HepG2 (cell line): ENCODE measurements around the gene ALG9. TPM values are rescaled to one million over a fixed set of nuclear protein-coding genes. Genes with fewer than 3 reads are reported as not detected.
A peak's percentile ranks its signal among the peaks of the same experiment; 100 is the strongest.

Experiments
- AGO1 ChIP-seq: fragments of 200-400 bp; formaldehyde crosslinking; IDR thresholded peaks from 2 replicates; pipeline ENCODE4 v1.6.1; 2017; ENCODE audit warnings: mild to moderate bottlenecking, low read depth, low read length, moderate library complexity; ENCODE audit not compliant: poor library complexity, severe bottlenecking
- BCLAF1 ChIP-seq: fragments of 450-650 bp; IDR thresholded peaks from 2 replicates; pipeline ENCODE4 v1.6.1; 2017; ENCODE audit warnings: mild to moderate bottlenecking
- BRCA1 ChIP-seq: sonication (generic); formaldehyde crosslinking; IDR thresholded peaks from 2 replicates; pipeline ENCODE4 v1.4.0; 2020; ENCODE audit warnings: missing genetic modification reagents
- GABPB1 ChIP-seq: IDR thresholded peaks from 2 replicates; pipeline ENCODE4 v1.6.1; 2016; ENCODE audit warnings: mild to moderate bottlenecking, missing genetic modification reagents, moderate library complexity, missing compliant biosample characterization
- IKZF5 ChIP-seq: IDR thresholded peaks from 2 replicates; pipeline ENCODE4 v1.6.1; 2018; ENCODE audit warnings: missing genetic modification reagents, mild to moderate bottlenecking, missing compliant biosample characterization
- KMT2A ChIP-seq: sonication (generic); formaldehyde crosslinking; IDR thresholded peaks from 2 replicates; pipeline ENCODE4 v1.4.0; 2020; ENCODE audit warnings: missing genetic modification reagents
- KMT2B ChIP-seq: IDR thresholded peaks from 2 replicates; pipeline ENCODE4 v1.6.1; 2016; ENCODE audit warnings: missing genetic modification reagents, missing compliant biosample characterization
- LBX2 ChIP-seq: sonication (generic); formaldehyde crosslinking; IDR thresholded peaks from 2 replicates; pipeline ENCODE4 v1.5.0; 2020; ENCODE audit warnings: missing genetic modification reagents, mild to moderate bottlenecking, borderline replicate concordance
- MAX ChIP-seq: IDR thresholded peaks from 2 replicates; pipeline ENCODE4 v1.6.1; 2012; ENCODE audit warnings: inconsistent platforms
- POLR2AphosphoS2 ChIP-seq: IDR thresholded peaks from 2 replicates; pipeline ENCODE4 v1.6.1; 2011; ENCODE audit warnings: low read depth, low read length, improper control_type of control experiment
- RBFOX2 ChIP-seq: fragments of 200-400 bp; formaldehyde crosslinking; IDR thresholded peaks from 2 replicates; pipeline ENCODE4 v1.6.1; 2017; ENCODE audit warnings: low read depth, mild to moderate bottlenecking, low read length
- SMARCC2 ChIP-seq: fragments of 450-650 bp; IDR thresholded peaks from 2 replicates; pipeline ENCODE4 v1.6.1; 2017; ENCODE audit warnings: antibody characterized with exemption, mild to moderate bottlenecking
- SMYD3 ChIP-seq: sonication (generic); formaldehyde crosslinking; IDR thresholded peaks from 2 replicates; pipeline ENCODE4 v1.8.1; 2023; ENCODE audit warnings: mild to moderate bottlenecking, missing genetic modification reagents
- THAP7 ChIP-seq: sonication (generic); formaldehyde crosslinking; IDR thresholded peaks from 2 replicates; pipeline ENCODE4 v1.8.1; 2023; ENCODE audit warnings: mild to moderate bottlenecking, missing genetic modification reagents
- ZIK1 ChIP-seq: sonication (generic); formaldehyde crosslinking; IDR thresholded peaks from 2 replicates; pipeline ENCODE4 v1.5.0; 2020; ENCODE audit warnings: mild to moderate bottlenecking, low read depth, missing genetic modification reagents, borderline replicate concordance
- ZNF121 ChIP-seq: sonication (generic); formaldehyde crosslinking; IDR thresholded peaks from 2 replicates; pipeline ENCODE4 v1.5.0; 2020; ENCODE audit warnings: mild to moderate bottlenecking, missing genetic modification reagents
- ZNF556 ChIP-seq: sonication (generic); formaldehyde crosslinking; IDR thresholded peaks from 2 replicates; pipeline ENCODE4 v1.4.0; 2020; ENCODE audit warnings: mild to moderate bottlenecking, missing genetic modification reagents, borderline replicate concordance
- ZNF841 ChIP-seq: sonication (generic); formaldehyde crosslinking; IDR thresholded peaks from 2 replicates; pipeline ENCODE4 v1.8.1; 2023; ENCODE audit warnings: missing genetic modification reagents, borderline replicate concordance
- ZNF850 ChIP-seq: sonication (generic); formaldehyde crosslinking; conservative IDR thresholded peaks from 2 replicates; pipeline ENCODE4 v1.9.0; 2021; ENCODE audit warnings: mild to moderate bottlenecking, missing genetic modification reagents
- polyA plus RNA-seq, 8 experiments: library from polyadenylated mRNA; depleted of rRNA in 3 of 8; stranded (reverse) in 7 of 8; unstranded in 1 of 8; fragments of >200 nt; fragmentation: Illumina TruSeq in 4 of 8; extraction: Trizol in 4 of 8; gene quantifications; 2 replicates each; pipeline versions ENCODE4 v1.2.1 to v1.2.3, GENCODE V29; 2011 to 2016; ENCODE audit warnings: low read depth in 4 of 8, missing spikeins in 1 of 8, mixed read lengths in 1 of 8; ENCODE audit not compliant: insufficient read depth in 1 of 8
- total RNA-seq, 5 experiments: library from RNA; depleted of rRNA; stranded (reverse); fragments of >200 nt; fragmentation: Illumina TruSeq; extraction: Trizol; gene quantifications; 2 replicates each; pipeline ENCODE4 v1.2.3, GENCODE V29; 2016; ENCODE audit warnings: low read depth in 1 of 5

Gene ALG9
- total and polyA plus RNA-seq, 2 of the 13 experiments (the other 11 are each of a cell fraction or from before 2014, with no cell fraction given) = 39.4 to 40.6 TPM

- no peak for TF ChIP-seq BCLAF1
- 0 out of 2 replicates have a peak, but pooled peaks have one; percentile 14 for TF ChIP-seq ZNF850 (CRISPR knock-in tag)
- no peak for TF ChIP-seq SMYD3
- TF ChIP-seq IKZF5 (CRISPR knock-in tag) = no peak
- no peak for TF ChIP-seq ZNF841 (CRISPR knock-in tag)
- no peak for TF ChIP-seq ZIK1 (CRISPR knock-in tag)
- TF ChIP-seq SMARCC2 = no peak
- no peak for TF ChIP-seq ZNF121 (CRISPR knock-in tag)
- TF ChIP-seq LBX2 = 0 out of 2 replicates have a peak, but pooled peaks have one; percentile 22
- no peak for TF ChIP-seq KMT2A
- 0 out of 2 replicates have a peak, but pooled peaks have one; percentile 62 for TF ChIP-seq GABPB1 (CRISPR knock-in tag)
- no peak for TF ChIP-seq BRCA1 (CRISPR knock-in tag)
- no peak for TF ChIP-seq THAP7 (CRISPR knock-in tag)
- peak; percentile 31; the same call in 1 of the 2 replicates for TF ChIP-seq RBFOX2
- 0 out of 2 replicates have a peak, but pooled peaks have one; percentile 22 for TF ChIP-seq ZNF556 (CRISPR knock-in tag)
- TF ChIP-seq MAX = no peak
- TF ChIP-seq POLR2AphosphoS2 = no peak
- TF ChIP-seq AGO1 = peak; percentile 43
- no peak for TF ChIP-seq KMT2B
These were observed 105.9 kb downstream of the ALG9 start (continued) for GRCh38 chr11:111765320-111765983.
